PFSK-1 (cell line): ENCODE data around the gene GRID2IP.

Source experiments
- FOXP2 ChIP-seq: optimal IDR thresholded peaks from 2 replicates; pipeline ENCODE3; 2011; ENCODE audit warnings: borderline replicate concordance, control low read depth, inconsistent platforms; ENCODE audit not compliant: insufficient read depth; ENCODE audit errors: extremely low read length, extremely low read depth
- POLR2AphosphoS5 ChIP-seq: IDR thresholded peaks from 2 replicates; pipeline ENCODE4 v1.6.1; 2012; ENCODE audit warnings: low read depth, mild to moderate bottlenecking, control low read depth, low read length, moderate library complexity
- REST ChIP-seq, 2 experiments: IDR thresholded peaks; 2 replicates each; pipeline versions ENCODE4 v1.6.1 to v1.8.0; 2011 to 2012; ENCODE audit warnings: low read depth in 2 of 2, low read length in 2 of 2, control low read depth in 1 of 2, inconsistent platforms in 1 of 2, mild to moderate bottlenecking in 1 of 2, moderate library complexity in 1 of 2; ENCODE audit not compliant: insufficient read depth in 1 of 2
- SIN3A ChIP-seq: IDR thresholded peaks from 2 replicates; pipeline ENCODE4 v1.6.1; 2012; ENCODE audit warnings: mild to moderate bottlenecking, low read length, moderate library complexity, borderline replicate concordance; ENCODE audit not compliant: insufficient read depth

- TF ChIP-seq POLR2AphosphoS5 (no peak), FOXP2 (no peak), REST (IDR thresholded peaks at IDR 0.05; ENCODE audit: insufficient read depth in 1 of 2, low read depth in 2 of 2, low read length in 2 of 2) (no peak), SIN3A (no peak)
Observed at GRCh38 chr7:6571160-6571779, 20.0 kb upstream of the GRID2IP start.
